MG63 (cell line): ENCODE data around the gene LPAR4. TPM values are rescaled to one million over a fixed set of nuclear protein-coding genes. Genes with fewer than 3 reads are reported as not detected.
A peak's percentile ranks its signal among the peaks of the same experiment; 100 is the strongest.

Experiments
- DNase-seq: peaks from one replicate; pipeline ENCODE4 v3.0.0-alpha.2; 2020
- H3K27me3 ChIP-seq: fragments of 250-450 bp; sonication (Bioruptor Pico); 2 replicates; pipeline ENCODE4 v1.5.1; 2020; ENCODE audit warnings: mild to moderate bottlenecking, moderate library complexity
- H3K36me3 ChIP-seq: fragments of 250-450 bp; sonication (Bioruptor Pico); 2 replicates; pipeline ENCODE4 v1.5.1; 2020; ENCODE audit warnings: mild to moderate bottlenecking, moderate library complexity
- H3K4me3 ChIP-seq: fragments of 250-450 bp; sonication (Bioruptor Pico); 2 replicates; pipeline ENCODE4 v1.5.1; 2020; ENCODE audit warnings: mild to moderate bottlenecking, moderate library complexity
- H3K9me3 ChIP-seq: fragments of 250-450 bp; sonication (Bioruptor Pico); 2 replicates; pipeline ENCODE4 v1.5.1; 2020; ENCODE audit warnings: mild to moderate bottlenecking, moderate library complexity
- total RNA-seq: library from RNA; depleted of rRNA; stranded (reverse); fragments of >200 nt; shearing (Covaris generic); gene quantifications from 2 replicates; pipeline ENCODE4 v1.2.3, GENCODE V29; 2014; ENCODE audit warnings: low replicate concordance; rRNA removed

LPAR4 gene, protein sequence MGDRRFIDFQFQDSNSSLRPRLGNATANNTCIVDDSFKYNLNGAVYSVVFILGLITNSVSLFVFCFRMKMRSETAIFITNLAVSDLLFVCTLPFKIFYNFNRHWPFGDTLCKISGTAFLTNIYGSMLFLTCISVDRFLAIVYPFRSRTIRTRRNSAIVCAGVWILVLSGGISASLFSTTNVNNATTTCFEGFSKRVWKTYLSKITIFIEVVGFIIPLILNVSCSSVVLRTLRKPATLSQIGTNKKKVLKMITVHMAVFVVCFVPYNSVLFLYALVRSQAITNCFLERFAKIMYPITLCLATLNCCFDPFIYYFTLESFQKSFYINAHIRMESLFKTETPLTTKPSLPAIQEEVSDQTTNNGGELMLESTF
- not detected in 2 replicates for total RNA-seq

DNA sequence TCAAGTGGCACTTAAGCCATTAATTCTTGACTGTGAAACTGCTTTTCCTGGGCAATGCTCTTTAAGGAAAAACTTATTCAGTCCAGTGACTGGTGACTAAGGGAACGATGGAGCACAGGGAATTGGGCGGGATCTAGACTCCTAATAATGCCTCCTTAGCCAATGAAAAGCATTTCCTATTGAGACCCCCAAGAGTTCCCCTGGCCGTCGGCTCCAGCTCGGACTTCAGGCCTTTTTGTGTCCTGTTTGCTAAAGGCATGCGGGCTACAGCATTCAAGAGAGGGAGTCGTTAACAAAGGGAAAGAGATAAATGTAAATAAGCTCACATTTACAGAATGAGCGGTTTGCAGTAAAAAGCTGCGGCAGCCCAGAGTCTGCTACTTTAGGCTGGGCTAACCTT lies at the start of gene LPAR4:
TSS of gene LPAR4 (plus strand) at position 232 of the 400 bp plus-strand sequence. CDS start 7,150 bp downstream, outside the sequence.
- Histone ChIP-seq H3K9me3 (no peaks in the 10 kb centered on the region), H3K27me3 (no peaks in the 10 kb centered on the region), H3K4me3 (peak within 1 kb of the TSS; percentile 28), H3K36me3 (no peaks in the 10 kb centered on the region)
- DNase-seq: no peak

DNA sequence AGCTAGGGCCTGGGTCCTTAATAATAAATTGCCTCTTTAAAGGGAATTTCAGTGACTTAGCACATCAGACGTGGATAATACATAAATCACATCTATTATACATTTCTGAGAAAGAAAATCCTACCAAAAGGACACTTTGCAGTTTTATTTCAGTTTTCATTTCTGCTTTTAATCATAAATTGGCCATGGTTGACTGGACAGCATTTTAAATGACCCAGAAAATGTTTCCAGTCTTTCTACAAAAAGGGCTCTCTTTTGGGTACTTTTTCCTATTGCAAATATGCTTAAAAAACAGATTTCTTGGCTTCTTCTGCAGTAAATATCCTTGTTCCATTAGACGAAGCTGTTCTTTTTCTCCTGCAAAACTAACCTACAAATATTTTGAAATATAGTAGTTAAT lies 41.4 kb upstream of the LPAR4 start:
- Histone ChIP-seq H3K9me3 (no peaks in the 10 kb centered on the region), H3K36me3 (no peaks in the 10 kb centered on the region), H3K27me3 (no peaks in the 10 kb centered on the region), H3K4me3 (no peak overlapping the region)
- DNase-seq: no peak

DNA sequence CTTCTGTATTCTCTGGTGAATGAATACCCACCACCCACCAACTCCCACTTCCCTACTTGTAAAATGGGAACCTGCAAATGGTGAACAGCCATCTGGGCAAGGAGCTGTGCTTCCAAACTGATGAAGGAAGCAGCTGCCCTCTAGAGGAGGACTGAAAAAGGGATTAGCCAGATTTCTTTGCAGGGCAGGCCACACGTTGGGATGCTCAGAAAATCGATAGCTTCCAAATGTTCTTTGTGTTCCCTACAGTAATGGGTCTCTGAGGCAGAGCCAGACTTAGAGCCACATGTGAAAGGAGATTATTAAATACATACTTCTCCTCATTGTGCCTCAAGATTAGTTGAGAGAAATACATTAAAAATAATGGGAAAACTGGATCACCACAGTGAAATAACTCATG lies 39.3 kb upstream of the LPAR4 start:
- Histone ChIP-seq H3K4me3 (no peak overlapping the region), H3K27me3 (no peaks in the 10 kb centered on the region), H3K9me3 (no peaks in the 10 kb centered on the region), H3K36me3 (no peaks in the 10 kb centered on the region)
- no peak for DNase-seq

DNA sequence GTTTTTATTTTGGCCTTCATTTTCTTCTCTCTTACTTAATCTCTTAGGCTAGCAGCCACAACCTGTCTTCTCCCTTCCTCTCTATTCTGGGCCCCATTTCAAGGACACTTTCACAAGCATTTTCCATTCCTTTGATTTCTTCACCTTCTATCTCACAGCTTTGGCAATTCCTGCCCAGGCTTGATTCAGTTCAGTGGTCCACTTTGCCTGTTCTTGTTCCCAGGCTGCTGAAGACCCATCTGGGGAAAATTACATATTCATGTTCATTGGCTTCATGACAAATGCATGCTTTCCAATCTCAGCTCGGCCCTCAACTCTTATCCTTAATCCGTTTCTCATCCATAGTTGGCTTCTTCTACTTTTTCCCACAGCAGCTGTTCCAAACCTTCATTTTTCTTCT lies 38.7 kb upstream of the LPAR4 start:
- Histone ChIP-seq H3K36me3 (no peaks in the 10 kb centered on the region), H3K27me3 (no peaks in the 10 kb centered on the region), H3K9me3 (no peaks in the 10 kb centered on the region), H3K4me3 (no peak overlapping the region)
- DNase-seq: no peak

DNA sequence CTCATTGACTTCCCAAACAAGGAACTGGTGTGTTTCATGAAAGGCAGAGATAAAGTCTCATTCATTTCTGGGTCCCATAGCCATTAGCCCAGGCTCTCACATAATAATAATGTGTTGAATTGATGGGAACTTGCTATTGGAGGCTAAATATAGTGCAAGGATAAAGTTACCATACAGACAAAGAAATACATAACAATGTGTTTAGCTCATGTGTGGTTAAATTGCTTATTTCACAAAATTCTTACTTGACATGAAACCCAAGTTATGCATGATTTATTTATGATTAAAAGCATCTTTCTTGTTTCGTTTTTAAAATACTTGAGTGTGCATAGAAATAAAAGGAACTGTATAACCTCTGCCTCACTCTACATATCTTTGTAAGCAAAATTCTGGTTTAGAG lies 37.3 kb upstream of the LPAR4 start:
- Histone ChIP-seq H3K9me3 (no peaks in the 10 kb centered on the region), H3K27me3 (no peaks in the 10 kb centered on the region), H3K36me3 (no peaks in the 10 kb centered on the region), H3K4me3 (no peak overlapping the region)
- no peak for DNase-seq

DNA sequence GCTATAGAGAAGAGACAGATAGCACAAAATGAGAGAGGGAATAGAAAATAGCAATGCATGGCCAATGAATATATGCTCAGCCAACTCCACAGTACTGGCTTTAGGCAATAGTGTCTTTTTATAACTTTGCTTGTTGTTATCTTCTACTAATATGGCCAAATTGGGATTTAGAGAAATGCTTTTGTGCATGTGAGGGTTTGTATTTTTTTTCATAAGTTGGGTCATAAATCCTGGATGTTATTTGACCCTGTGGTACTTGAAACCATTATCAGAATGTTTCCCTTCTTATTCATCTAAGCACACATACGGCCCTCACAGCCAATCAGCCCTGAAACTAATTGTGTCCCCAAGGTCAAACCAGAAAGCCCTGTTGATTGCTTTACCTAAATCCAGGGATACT lies 35.2 kb upstream of the LPAR4 start:
- Histone ChIP-seq H3K9me3 (no peaks in the 10 kb centered on the region), H3K27me3 (no peaks in the 10 kb centered on the region), H3K4me3 (no peak overlapping the region), H3K36me3 (no peaks in the 10 kb centered on the region)
- no peak for DNase-seq

DNA sequence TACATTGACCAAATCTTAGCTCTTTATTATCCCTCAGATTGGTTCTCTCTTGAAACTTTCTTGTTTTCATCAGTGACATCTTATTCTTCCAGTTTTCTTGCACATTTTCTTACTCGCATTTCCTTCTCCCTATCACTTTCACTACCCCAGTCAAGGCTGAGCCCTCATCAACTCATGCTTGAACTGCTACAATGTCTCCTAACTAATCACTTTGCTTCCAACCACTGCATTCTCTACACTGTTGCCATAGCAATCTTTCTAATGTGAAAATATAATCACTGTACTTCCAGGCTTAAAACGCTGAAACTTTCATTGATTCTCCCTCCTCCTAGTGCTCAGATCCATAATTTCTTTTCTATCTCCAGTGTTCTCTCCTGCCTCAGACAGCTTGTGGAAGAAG lies 22.2 kb upstream of the LPAR4 start:
- no peak overlapping the region for H3K4me3 ChIP-seq
- no peaks in the 10 kb centered on the region for H3K27me3 ChIP-seq
- DNase-seq: no peak
- no peaks in the 10 kb centered on the region for H3K36me3 ChIP-seq
- no peaks in the 10 kb centered on the region for H3K9me3 ChIP-seq

DNA sequence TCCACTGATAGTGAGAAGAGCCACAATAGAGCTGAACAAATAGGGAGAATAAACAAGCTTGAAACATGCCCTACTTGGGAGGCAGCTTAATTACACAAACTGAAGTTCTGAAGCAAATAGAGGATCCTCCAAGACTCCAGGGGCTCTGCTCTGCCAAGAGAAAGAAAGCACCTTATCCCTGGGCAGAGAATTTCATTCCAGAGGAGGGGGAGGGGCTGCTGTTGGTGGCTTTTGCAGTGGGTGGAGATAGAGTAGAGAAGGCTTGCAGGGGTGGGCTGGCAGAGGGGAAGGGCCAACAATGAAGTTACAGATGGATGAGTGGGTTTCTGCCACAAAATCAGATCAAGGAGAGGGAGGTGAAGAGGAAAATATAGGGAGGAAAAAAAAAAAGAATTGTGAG lies 1.0 kb upstream of the LPAR4 start:
- no peak overlapping the region for H3K4me3 ChIP-seq
- H3K36me3 ChIP-seq: no peaks in the 10 kb centered on the region
- no peaks in the 10 kb centered on the region for H3K27me3 ChIP-seq
- no peak for DNase-seq
- H3K9me3 ChIP-seq: no peaks in the 10 kb centered on the region

DNA sequence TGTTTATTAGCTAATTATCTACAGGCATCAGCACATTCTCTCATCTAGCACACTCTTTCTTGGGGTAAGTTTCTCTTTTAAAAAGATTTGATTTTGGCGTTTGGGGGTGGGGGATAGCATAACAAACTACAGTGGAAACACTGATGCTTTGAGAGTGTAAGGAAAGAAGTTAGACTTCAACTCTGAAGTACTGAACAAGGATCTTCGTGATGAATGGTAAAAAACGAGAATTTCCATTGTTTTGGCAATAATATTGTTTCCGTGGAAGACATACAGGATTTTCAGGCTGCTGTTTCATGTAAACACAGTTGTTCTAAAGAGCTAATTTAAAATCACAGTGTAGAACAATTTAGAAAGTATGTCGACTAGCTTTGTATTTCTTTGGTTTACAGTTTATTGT lies 451 bp downstream of the LPAR4 start:
- no peak for DNase-seq
- Histone ChIP-seq H3K9me3 (no peaks in the 10 kb centered on the region), H3K27me3 (no peaks in the 10 kb centered on the region), H3K36me3 (no peaks in the 10 kb centered on the region), H3K4me3 (peak overlapping the region; percentile 28)

DNA sequence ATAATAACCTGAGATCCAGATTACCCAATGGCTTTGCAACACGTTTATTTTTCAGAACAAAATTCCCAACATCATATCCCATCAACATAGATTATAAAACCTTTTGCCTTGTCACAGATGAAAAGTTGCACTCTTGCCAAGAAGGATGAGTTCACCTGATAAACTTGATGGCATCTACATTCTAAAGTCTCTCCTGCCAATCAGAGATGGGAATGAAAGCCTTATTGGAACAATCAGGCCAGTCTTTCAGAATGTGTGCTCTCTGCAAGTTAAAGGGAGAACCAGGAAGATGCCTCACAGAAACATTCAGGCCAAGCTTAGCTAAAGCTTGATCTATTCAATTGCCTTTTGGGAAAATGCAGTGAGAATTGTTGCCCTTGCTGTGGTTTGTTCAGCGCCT lies 1.3 kb downstream of the LPAR4 start:
- Histone ChIP-seq H3K36me3 (no peaks in the 10 kb centered on the region), H3K9me3 (no peaks in the 10 kb centered on the region), H3K4me3 (no peak overlapping the region), H3K27me3 (no peaks in the 10 kb centered on the region)
- DNase-seq: no peak

DNA sequence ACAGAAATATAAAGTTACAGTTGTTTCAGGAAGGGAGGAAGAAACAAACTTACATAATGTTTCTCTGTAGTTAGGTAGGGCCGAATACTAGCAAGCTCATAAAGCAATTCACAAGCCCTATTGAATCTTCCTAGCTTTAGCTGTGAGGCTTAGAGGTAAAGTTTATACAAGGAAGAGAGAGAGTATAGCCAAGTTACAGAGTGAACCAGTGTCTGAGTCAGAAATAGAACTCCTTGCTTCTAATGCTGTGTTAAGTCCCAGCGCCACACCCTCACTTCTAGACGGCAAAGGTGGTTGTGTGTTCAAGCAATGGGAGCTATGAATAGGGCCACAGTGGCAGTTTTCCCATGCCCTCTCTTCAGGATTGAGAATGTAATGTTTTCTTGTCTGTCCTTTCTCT lies 6.1 kb downstream of the LPAR4 start:
- Histone ChIP-seq H3K9me3 (no peaks in the 10 kb centered on the region), H3K27me3 (no peaks in the 10 kb centered on the region), H3K4me3 (no peak overlapping the region), H3K36me3 (no peaks in the 10 kb centered on the region)
- no peak for DNase-seq

DNA sequence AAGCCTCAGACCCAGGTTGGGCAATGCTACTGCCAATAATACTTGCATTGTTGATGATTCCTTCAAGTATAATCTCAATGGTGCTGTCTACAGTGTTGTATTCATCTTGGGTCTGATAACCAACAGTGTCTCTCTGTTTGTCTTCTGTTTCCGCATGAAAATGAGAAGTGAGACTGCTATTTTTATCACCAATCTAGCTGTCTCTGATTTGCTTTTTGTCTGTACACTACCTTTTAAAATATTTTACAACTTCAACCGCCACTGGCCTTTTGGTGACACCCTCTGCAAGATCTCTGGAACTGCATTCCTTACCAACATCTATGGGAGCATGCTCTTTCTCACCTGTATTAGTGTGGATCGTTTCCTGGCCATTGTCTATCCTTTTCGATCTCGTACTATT lies 7.4 kb downstream of the LPAR4 start:
- Histone ChIP-seq H3K36me3 (no peaks in the 10 kb centered on the region), H3K4me3 (no peak overlapping the region), H3K27me3 (no peaks in the 10 kb centered on the region), H3K9me3 (no peaks in the 10 kb centered on the region)
- no peak for DNase-seq

DNA sequence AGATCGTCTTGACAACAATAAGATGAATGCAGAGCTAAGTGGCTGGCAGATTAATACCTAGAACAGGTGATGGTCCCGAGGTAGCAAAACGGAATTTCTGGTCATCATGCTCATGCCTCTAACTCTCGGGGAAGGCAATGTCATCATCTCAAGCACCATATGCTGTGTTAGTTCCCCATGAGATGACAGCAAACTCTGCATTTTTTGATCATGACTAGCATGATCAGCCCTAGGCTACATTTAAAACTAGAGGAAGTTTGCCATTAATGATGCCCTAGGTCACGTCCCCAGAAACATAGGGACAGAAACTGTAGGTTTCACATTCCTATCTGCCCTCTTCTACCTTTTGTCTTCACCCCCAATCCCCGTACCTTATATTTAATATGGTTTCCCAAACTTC lies 11.6 kb downstream of the LPAR4 start:
- Histone ChIP-seq H3K27me3 (no peaks in the 10 kb centered on the region), H3K36me3 (no peaks in the 10 kb centered on the region), H3K9me3 (no peaks in the 10 kb centered on the region), H3K4me3 (no peak overlapping the region)
- no peak for DNase-seq

DNA sequence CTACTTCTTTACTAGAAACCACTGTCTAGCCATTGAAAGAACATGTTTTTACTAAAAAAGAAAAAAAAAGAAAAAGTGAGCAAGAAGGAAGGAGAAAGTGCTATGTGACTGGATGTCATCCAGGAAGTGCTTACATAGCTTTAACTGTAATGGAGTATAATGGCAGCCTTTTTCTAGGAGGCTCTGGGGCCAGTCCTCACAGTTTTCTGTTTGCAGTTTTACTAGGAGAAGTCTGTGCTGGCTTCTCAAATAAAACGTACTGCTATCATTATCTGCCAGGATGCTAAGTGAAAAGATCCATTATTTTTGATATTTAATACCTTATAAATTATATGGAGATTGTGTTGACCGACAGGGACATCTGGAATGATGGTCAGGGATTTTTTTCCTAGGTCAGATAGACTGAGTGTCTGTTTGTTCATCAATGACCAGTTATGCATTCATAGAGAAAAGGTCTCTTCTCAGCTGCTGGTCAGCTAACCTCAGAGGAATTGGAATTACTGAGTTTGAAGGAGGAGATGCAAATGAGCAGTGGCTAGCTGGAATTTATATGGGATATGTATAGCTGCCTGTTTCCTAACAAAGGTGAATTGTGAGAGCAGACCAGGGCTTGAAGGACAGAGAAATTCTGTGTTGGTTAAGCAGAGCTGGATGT lies 21.7 kb downstream of the LPAR4 start:
- no peaks in the 10 kb centered on the region for H3K27me3 ChIP-seq
- no peak overlapping the region for H3K4me3 ChIP-seq
- H3K36me3 ChIP-seq: no peaks in the 10 kb centered on the region
- no peaks in the 10 kb centered on the region for H3K9me3 ChIP-seq
- no peak for DNase-seq

DNA sequence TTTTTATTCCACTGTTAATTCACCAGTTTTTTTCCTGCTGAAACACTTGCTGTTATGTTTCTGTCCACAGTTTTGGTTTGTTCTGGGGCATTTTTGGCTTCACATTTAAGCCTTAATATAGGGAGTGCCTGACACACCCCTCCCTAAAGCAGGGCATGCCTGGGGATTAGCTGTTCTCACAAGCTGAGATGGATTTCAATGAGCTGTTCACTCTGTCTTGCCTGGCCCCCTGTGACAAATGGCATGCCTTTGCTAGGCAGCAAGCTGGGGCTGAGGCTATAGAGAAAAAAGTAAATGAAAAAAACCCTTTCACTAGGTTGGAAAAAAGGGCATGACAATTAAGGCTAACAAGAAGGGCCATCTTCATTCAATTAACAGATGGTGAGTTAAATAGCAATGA lies 22.4 kb downstream of the LPAR4 start:
- Histone ChIP-seq H3K4me3 (no peak overlapping the region), H3K36me3 (no peaks in the 10 kb centered on the region), H3K27me3 (no peaks in the 10 kb centered on the region), H3K9me3 (no peaks in the 10 kb centered on the region)
- DNase-seq: no peak

DNA sequence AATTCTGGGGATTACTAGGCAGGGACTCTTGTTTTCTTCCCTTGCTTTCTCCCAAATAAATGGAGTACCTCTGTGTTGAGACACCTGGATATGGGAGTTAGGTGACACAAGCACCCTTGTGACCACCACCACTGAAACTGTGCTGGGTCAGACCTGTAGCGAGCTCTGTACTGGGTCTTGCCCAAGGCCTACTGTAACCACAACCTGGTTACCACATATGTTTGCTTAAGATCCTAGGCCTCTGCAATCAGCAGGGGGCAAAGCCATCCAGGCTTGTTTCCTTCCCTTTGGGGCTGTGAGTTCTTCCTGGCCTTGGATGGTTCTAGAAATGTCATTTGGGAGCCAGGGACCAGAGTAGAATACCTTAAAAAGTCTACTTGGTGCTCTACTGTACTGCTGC lies 49.4 kb downstream of the LPAR4 start:
- no peak overlapping the region for H3K4me3 ChIP-seq
- DNase-seq: no peak
- no peaks in the 10 kb centered on the region for H3K36me3 ChIP-seq
- no peaks in the 10 kb centered on the region for H3K9me3 ChIP-seq
- H3K27me3 ChIP-seq: no peaks in the 10 kb centered on the region

DNA sequence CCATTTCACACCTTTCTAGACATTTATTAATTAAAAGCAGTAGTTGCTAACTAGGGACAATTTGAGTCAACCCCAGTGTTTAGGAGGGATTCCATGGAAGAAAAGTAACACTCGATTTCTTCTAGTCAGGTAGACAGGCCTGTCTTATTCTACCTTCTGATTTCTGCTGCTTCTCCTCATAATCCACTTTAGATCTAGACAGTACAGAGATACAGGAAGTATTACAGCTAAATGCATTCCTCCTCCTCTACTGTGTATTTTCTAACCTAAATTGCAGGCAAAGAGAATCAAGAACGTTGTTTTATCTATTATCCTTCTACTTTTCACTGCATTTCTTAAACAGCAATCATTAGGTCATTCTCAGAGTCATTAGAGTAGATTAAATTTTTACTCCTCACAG lies 52.6 kb downstream of the LPAR4 start:
- Histone ChIP-seq H3K36me3 (no peaks in the 10 kb centered on the region), H3K4me3 (no peak overlapping the region), H3K9me3 (no peaks in the 10 kb centered on the region), H3K27me3 (no peaks in the 10 kb centered on the region)
- no peak for DNase-seq

DNA sequence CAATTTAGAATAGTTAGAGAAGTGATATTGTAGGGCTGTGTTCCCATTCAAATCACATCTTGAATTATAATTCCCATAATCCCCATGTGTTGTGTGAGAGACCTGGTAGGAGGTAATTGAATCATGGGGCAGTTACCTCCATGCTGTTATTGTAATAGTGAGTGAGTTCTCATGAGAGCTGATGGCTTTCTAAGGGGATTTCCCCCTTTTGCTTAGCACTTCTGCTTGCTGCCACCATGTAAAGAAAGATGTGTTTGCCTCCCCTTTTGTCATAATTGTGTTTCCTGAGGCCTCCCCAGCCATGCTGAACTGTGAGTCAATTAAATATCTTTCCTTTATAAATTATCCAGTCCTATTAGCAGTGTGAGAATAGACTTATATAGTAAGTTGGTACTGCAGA lies 53.2 kb downstream of the LPAR4 start:
- Histone ChIP-seq H3K27me3 (no peaks in the 10 kb centered on the region), H3K4me3 (no peak overlapping the region), H3K9me3 (no peaks in the 10 kb centered on the region), H3K36me3 (no peaks in the 10 kb centered on the region)
- DNase-seq: no peak
